NT2/D1 (cell line): ENCODE results near the gene OGFOD1.

ENCODE experiments used
- DNase-seq: peaks from one replicate; pipeline ENCODE4 v3.0.0-alpha.2; 2011; ENCODE audit warnings: low read depth, low spot score
- H3K27me3 ChIP-seq: 2 replicates; pipeline ENCODE4 v1.6.0; 2011; ENCODE audit warnings: mild to moderate bottlenecking; ENCODE audit not compliant: insufficient read length, insufficient read depth
- H3K36me3 ChIP-seq: 2 replicates; pipeline ENCODE4 v1.6.1; 2011; ENCODE audit warnings: mild to moderate bottlenecking, low read length, mixed read lengths; ENCODE audit not compliant: insufficient read depth, insufficient read length
- H3K4me1 ChIP-seq: 2 replicates; pipeline ENCODE4 v1.5.1; 2011; ENCODE audit not compliant: insufficient read depth, insufficient read length
- H3K4me3 ChIP-seq: 2 replicates; pipeline ENCODE4 v1.5.1; 2011; ENCODE audit warnings: low read depth; ENCODE audit not compliant: insufficient read length
- H3K9ac ChIP-seq: 2 replicates; pipeline ENCODE4 v1.6.0; 2011; ENCODE audit warnings: low read depth; ENCODE audit not compliant: insufficient read length
- H3K9me3 ChIP-seq: 2 replicates; pipeline ENCODE4 v1.5.1; 2011; ENCODE audit warnings: mild to moderate bottlenecking, low read length; ENCODE audit not compliant: insufficient read depth
- SUZ12 ChIP-seq: IDR thresholded peaks from 2 replicates; pipeline ENCODE4 v1.6.1; 2011; ENCODE audit not compliant: insufficient read length, insufficient read depth; ENCODE audit errors: extremely low read depth
- YY1 ChIP-seq: IDR thresholded peaks from 2 replicates; pipeline ENCODE4 v1.6.1; 2011; ENCODE audit not compliant: insufficient read length, insufficient read depth
- ZNF274 ChIP-seq: IDR thresholded peaks from 2 replicates; pipeline ENCODE4 v1.6.1; 2011; ENCODE audit warnings: mild to moderate bottlenecking, low read depth, low read length

Gene OGFOD1

GRCh38 chr16:56413381-56413780 lies 38.0 kb upstream of the OGFOD1 start:
- no peak overlapping the region for H3K4me3 ChIP-seq
- H3K9ac ChIP-seq, result no peak overlapping the region
- H3K4me1 ChIP-seq, result no peaks in the 10 kb centered on the region
- TF ChIP-seq SUZ12 (no peak), YY1 (no peak), ZNF274 (no peak)
- DNase-seq, result no peak
- H3K27me3 ChIP-seq, result no peaks in the 10 kb centered on the region
- H3K36me3 ChIP-seq, result peaks cover 29% of the 10 kb centered on the region
- no peaks in the 10 kb centered on the region for H3K9me3 ChIP-seq

- Histone ChIP-seq H3K27me3 (no peaks in the 10 kb centered on the region), H3K36me3 (peaks cover 19% of the 10 kb centered on the region), H3K9me3 (no peaks in the 10 kb centered on the region), H3K4me3 (no peak overlapping the region), H3K4me1 (no peaks in the 10 kb centered on the region), H3K9ac (no peak overlapping the region)
- DNase-seq, result no peak
- TF ChIP-seq SUZ12, result no peak
These were observed 37.0 kb upstream of the OGFOD1 start for GRCh38 chr16:56414366-56414765.

- peaks cover 18% of the 10 kb centered on the region for H3K36me3 ChIP-seq
- H3K27me3 ChIP-seq, result no peaks in the 10 kb centered on the region
- no peak for DNase-seq
- H3K9ac ChIP-seq, result no peak overlapping the region
- no peaks in the 10 kb centered on the region for H3K9me3 ChIP-seq
- H3K4me3 ChIP-seq, result no peak overlapping the region
- H3K4me1 ChIP-seq, result no peaks in the 10 kb centered on the region
- TF ChIP-seq SUZ12 (no peak), YY1 (no peak), ZNF274 (no peak)
These were observed 35.5 kb upstream of the OGFOD1 start for GRCh38 chr16:56415875-56416274.

GRCh38 chr16:56417138-56417537 lies 34.2 kb upstream of the OGFOD1 start:
- H3K9me3 ChIP-seq, result no peaks in the 10 kb centered on the region
- H3K36me3 ChIP-seq, result peaks cover 9% of the 10 kb centered on the region
- H3K4me3 ChIP-seq, result no peak overlapping the region
- no peaks in the 10 kb centered on the region for H3K4me1 ChIP-seq
- H3K27me3 ChIP-seq, result no peaks in the 10 kb centered on the region
- no peak overlapping the region for H3K9ac ChIP-seq
- TF ChIP-seq ZNF274, result no peak
- no peak for DNase-seq

- TF ChIP-seq ZNF274 (no peak), YY1 (no peak), SUZ12 (no peak)
- H3K4me3 ChIP-seq, result no peak overlapping the region
- no peaks in the 10 kb centered on the region for H3K4me1 ChIP-seq
- no peaks in the 10 kb centered on the region for H3K36me3 ChIP-seq
- no peak for DNase-seq
- H3K9me3 ChIP-seq, result no peaks in the 10 kb centered on the region
- no peak overlapping the region for H3K9ac ChIP-seq
- no peaks in the 10 kb centered on the region for H3K27me3 ChIP-seq
These were observed 31.4 kb upstream of the OGFOD1 start for GRCh38 chr16:56419740-56420548.

- no peak for DNase-seq
- Histone ChIP-seq H3K9me3 (no peaks in the 10 kb centered on the region), H3K36me3 (no peaks in the 10 kb centered on the region), H3K4me1 (no peaks in the 10 kb centered on the region), H3K4me3 (no peak overlapping the region), H3K27me3 (no peaks in the 10 kb centered on the region), H3K9ac (no peak overlapping the region)
- TF ChIP-seq ZNF274 (no peak), YY1 (no peak), SUZ12 (no peak)
These were observed 30.7 kb upstream of the OGFOD1 start for GRCh38 chr16:56420613-56421012.

- H3K4me3 ChIP-seq, result no peak overlapping the region
- TF ChIP-seq ZNF274 (no peak), SUZ12 (no peak)
- H3K27me3 ChIP-seq, result no peaks in the 10 kb centered on the region
- H3K36me3 ChIP-seq, result no peaks in the 10 kb centered on the region
- no peak overlapping the region for H3K9ac ChIP-seq
- H3K9me3 ChIP-seq, result no peaks in the 10 kb centered on the region
- H3K4me1 ChIP-seq, result no peaks in the 10 kb centered on the region
- DNase-seq, result no peak
These were observed 30.0 kb upstream of the OGFOD1 start for GRCh38 chr16:56421313-56421712.
